ENCODE data around the gene EPN1. TPM values are rescaled to one million over a fixed set of nuclear protein-coding genes. Genes with fewer than 3 reads are reported as not detected.

The EPN1 gene
- total and polyA plus RNA-seq, 12 donors = 20.1 to 235 (median 141) TPM

- Histone ChIP-seq H3K4me1 (replicated peaks in 1 of 2) (peaks cover 26 to 45% of the 10 kb centered on the region in 2 donors), H3K4me3 (peak within 1 kb of the TSS; percentile 27 to 89 (median 84)), H3K9me3 (replicated peaks in 1 of 3) (no peaks in the 10 kb centered on the region), H3K27me3 (no peaks in the 10 kb centered on the region), H3K27ac (peak within 1 kb of the TSS; percentile 75 to 99 (median 99)), H3K36me3 (replicated peaks in 1 of 2) (peaks cover 0 to 19% of the 10 kb centered on the region in 2 donors)
- WGBS, 4 donors = 0 to 1% (median 0%) methylated on average over 9 to 92 of the region's 95 CpGs
- intact Hi-C loops (cut with DNase I) = no loop called here
- DNase-seq = peak; percentile 96 to 98 (median 97)
- TF ChIP-seq CTCF (IDR thresholded peaks at IDR 0.05) (peak in 1 of 6 experiments; percentile 8), POLR2A (IDR thresholded peaks at IDR 0.05) (peak; percentile 52 to 62)
Measured at GRCh38 chr19:55654868-55655647, 20.0 kb upstream of the EPN1 start, which contains the start of gene U2AF2. U2AF2 (plus strand) TSS chr19:55655035; CDS start chr19:55655105, 70 bp downstream.

- H3K4me1 ChIP-seq (replicated peaks in 1 of 2) = peaks cover 26 to 45% of the 10 kb centered on the region in 2 donors
Measured at GRCh38 chr19:55655648-55656040, 19.4 kb upstream of the EPN1 start.

GRCh38 chr19:55656552-55656951, 18.5 kb upstream of the EPN1 start:
- no peak for DNase-seq
- 52 to 60% (median 53%) methylated on average over 7 of the region's 7 CpGs for WGBS, 4 donors
- intact Hi-C loops (cut with DNase I) = no loop called here
- Histone ChIP-seq H3K27me3 (no peaks in the 10 kb centered on the region), H3K9me3 (replicated peaks in 1 of 3) (no peaks in the 10 kb centered on the region), H3K4me1 (replicated peaks in 1 of 2) (peaks cover 26 to 45% of the 10 kb centered on the region in 2 donors), H3K36me3 (replicated peaks in 1 of 2) (peaks cover 0 to 28% of the 10 kb centered on the region in 2 donors), H3K27ac (peak overlapping the region in 1 of 5 donors; percentile 19), H3K4me3 (peak overlapping the region in 2 of 4 donors; percentile 6 to 89)
- TF ChIP-seq POLR2A (IDR thresholded peaks at IDR 0.05) (no peak), CTCF (IDR thresholded peaks at IDR 0.05) (no peak)

More at GRCh38 chr19:55655648-55656040, 19.4 kb upstream of the EPN1 start:
- Histone ChIP-seq H3K27ac (peak overlapping the region; percentile 75 to 99 (median 99)), H3K27me3 (no peaks in the 10 kb centered on the region), H3K36me3 (replicated peaks in 1 of 2) (peaks cover 0 to 25% of the 10 kb centered on the region in 2 donors), H3K9me3 (replicated peaks in 1 of 3) (no peaks in the 10 kb centered on the region), H3K4me3 (peak overlapping the region; percentile 27 to 89 (median 84))
- intact Hi-C loops (cut with DNase I) = no loop called here
- TF ChIP-seq POLR2A (IDR thresholded peaks at IDR 0.05) (no peak), CTCF (IDR thresholded peaks at IDR 0.05) (no peak)
- no peak for DNase-seq
- WGBS, 4 donors = 0% methylated on average over 15 to 19 of the region's 19 CpGs

- peak; percentile 45 to 76 (median 67) for DNase-seq
- peak overlapping the region in 1 of 5 donors; percentile 19 for H3K27ac ChIP-seq
Measured at GRCh38 chr19:55656988-55657747, 17.9 kb upstream of the EPN1 start.

More at GRCh38 chr19:55656988-55657747, 17.9 kb upstream of the EPN1 start:
- intact Hi-C loops (cut with DNase I) = no loop called here
- TF ChIP-seq CTCF (IDR thresholded peaks at IDR 0.05) (no peak), POLR2A (IDR thresholded peaks at IDR 0.05) (no peak)
- Histone ChIP-seq H3K27me3 (no peaks in the 10 kb centered on the region), H3K36me3 (replicated peaks in 1 of 2) (peaks cover 0 to 34% of the 10 kb centered on the region in 2 donors), H3K4me3 (peak overlapping the region in 1 of 4 donors; percentile 89), H3K9me3 (replicated peaks in 1 of 3) (no peaks in the 10 kb centered on the region), H3K4me1 (replicated peaks in 1 of 2) (peaks cover 26 to 45% of the 10 kb centered on the region in 2 donors)
- 34 to 44% (median 37%) methylated on average over 12 to 18 of the region's 18 CpGs for WGBS, 4 donors
